PC-3 (cell line): ENCODE results near the gene CNTD1.

Source experiments
- EZH2phosphoT487 ChIP-seq: fragments of 300-600 bp; sonication (generic); IDR thresholded peaks from 2 replicates; pipeline ENCODE4 v1.6.1; 2018; ENCODE audit warnings: mild to moderate bottlenecking, antibody characterized with exemption, low read length, borderline replicate concordance
- TF ChIP-seq, protein P1 (sequence below): fragments of 300-600 bp; sonication (generic); conservative IDR thresholded peaks from 2 replicates; pipeline ENCODE4 v1.5.1; 2017; ENCODE audit warnings: antibody characterized with exemption, low read depth, mild to moderate bottlenecking, low read length

DNA sequence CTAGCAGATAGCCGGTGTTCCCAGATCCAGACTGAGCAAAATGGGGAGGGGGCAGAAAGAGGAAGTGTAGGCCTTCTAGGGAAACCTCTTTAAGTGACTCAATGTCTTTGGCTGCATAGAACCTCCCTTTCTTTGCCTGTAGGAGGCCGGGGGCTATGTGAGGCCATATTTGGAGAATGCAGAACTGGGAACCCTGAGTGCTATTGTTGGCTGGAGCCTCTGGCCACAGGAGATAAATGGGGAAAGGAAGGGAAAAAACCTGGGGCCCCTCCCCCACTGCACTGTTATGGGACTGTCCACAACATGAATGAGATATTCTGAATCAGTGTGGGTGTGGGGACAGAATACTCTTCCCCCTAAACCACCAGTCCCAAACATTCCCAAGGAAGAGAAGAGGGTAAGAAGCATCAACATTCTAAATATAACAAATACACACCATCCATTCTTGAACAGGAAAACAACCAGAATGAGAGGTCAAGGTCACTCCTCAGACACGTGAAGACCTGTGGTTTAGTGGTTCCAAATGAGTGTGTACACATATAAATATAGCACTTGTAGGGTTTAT lies 23.0 kb upstream of the CNTD1 start:
- TF ChIP-seq, protein P1, sequence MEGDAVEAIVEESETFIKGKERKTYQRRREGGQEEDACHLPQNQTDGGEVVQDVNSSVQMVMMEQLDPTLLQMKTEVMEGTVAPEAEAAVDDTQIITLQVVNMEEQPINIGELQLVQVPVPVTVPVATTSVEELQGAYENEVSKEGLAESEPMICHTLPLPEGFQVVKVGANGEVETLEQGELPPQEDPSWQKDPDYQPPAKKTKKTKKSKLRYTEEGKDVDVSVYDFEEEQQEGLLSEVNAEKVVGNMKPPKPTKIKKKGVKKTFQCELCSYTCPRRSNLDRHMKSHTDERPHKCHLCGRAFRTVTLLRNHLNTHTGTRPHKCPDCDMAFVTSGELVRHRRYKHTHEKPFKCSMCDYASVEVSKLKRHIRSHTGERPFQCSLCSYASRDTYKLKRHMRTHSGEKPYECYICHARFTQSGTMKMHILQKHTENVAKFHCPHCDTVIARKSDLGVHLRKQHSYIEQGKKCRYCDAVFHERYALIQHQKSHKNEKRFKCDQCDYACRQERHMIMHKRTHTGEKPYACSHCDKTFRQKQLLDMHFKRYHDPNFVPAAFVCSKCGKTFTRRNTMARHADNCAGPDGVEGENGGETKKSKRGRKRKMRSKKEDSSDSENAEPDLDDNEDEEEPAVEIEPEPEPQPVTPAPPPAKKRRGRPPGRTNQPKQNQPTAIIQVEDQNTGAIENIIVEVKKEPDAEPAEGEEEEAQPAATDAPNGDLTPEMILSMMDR, result no peak
- TF ChIP-seq EZH2phosphoT487, result no peak
